ENCODE results near the gene CCDC192.
"Not testable (repeated sequence)": the region's sequence is repeated elsewhere in the genome, so short reads cannot be mapped to it uniquely, and the experiment has no call there.

CCDC192 gene

DNA sequence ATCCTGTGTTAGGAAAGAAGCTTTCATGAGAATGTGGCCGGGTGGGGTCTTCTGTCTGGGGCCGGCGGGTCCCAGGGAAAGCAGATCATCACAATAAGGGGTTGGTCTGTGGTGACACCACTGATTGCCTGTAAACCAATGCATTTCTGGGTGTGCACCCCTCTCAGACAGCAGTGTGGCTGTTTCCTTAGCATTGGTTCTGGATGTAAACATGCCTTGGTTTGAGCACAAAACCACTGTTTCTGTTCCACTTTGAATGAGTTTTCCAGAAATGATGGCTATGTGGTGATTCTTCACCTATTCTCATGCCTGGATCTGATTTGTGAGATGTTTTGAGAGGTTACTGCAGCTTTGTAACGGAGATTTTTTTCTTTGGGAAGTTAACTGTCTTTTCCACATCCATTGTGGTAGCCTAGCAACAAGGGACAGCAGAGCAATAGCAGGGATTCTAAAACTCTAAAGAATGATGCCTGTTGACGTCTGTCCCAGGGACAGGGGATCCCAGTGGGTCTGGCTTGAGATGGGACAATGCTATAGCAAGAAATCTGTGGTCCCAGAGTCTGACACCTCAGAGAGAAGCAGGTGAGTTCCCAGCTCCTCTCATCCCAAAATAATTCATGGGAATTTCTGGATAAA lies at the start of gene CCDC192:
Gene CCDC192 (plus strand): TSS at position 466 of the 636 bp plus-strand sequence. CDS start 55 bp downstream, at position 521.
- DNase-seq, result no peak

- no peak for DNase-seq
Observed at GRCh38 chr5:127656825-127657224, 46.4 kb upstream of the CCDC192 start.

DNA sequence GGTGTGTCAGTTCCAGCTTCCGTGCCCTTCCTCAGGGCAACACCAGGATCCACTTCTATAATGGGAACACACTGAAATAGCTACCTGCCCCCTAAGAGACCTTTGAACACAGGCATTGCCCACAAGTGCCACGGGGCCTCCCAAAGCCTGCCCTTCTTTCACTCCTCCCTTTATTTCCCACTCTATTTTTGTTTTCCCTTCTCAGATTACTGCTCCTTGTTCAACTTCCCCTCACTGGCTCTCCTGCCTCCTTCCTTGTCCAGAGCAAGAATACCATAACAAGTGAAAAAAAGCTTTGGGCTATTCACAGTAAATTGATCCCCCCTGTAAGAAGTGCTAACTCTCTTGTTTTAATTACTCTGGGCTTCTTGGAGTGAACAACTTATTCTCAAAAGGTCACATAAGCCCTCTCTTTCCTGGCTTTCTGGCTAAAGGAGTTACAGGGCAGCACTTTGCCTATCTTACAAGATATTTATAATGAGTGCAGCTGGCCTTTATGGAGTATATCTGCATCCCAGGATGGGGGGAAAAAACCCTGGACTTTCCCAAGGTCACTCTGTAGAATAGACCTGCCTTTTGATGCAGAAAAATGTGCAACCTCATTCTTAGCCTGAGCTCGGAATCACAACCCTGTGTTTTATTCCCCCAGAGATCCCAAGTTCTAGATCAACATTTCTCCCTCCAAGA lies 43.0 kb upstream of the CCDC192 start:
- DNase-seq, result no peak

DNA sequence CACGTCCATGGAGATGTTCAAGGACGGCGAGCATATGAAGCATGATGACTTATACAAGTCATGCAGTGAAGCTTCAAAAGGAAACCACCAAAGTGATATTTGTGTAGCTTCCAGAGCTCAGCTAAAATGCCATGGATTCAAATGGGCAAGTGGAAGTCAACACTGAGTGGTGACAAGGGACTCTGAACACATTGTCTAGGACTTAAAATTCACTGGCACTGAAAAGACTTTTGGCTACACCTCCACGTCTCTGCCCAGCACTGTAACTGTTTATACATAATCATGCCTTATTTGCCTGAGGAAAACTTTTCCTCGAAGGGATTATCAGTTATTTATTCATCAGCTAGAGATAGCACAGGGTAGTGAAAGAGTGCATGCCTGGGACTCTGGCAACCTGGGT lies 39.1 kb upstream of the CCDC192 start:
- no peak for DNase-seq

DNA sequence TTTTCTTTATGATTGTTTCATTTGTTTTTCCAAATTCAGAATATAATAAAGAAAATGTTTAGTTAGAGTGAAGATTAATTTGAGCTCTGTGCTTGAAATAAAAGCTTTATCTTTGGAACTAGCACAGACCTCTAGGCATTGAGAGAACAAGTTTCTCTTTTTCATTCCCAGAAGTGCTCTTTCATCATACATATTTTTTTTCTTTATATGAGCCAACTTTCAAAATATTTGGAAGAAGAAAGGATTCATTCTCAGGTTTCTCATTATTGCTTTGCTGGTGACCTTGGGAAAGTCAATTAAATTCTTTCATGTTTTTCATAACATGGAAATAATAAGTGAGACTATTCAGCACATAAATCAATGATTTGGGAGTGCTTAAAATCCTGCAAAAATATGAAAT lies 37.5 kb upstream of the CCDC192 start:
- DNase-seq, result no peak

GRCh38 chr5:127666043-127666716 lies 37.0 kb upstream of the CCDC192 start:
- DNase-seq, result no peak

DNA sequence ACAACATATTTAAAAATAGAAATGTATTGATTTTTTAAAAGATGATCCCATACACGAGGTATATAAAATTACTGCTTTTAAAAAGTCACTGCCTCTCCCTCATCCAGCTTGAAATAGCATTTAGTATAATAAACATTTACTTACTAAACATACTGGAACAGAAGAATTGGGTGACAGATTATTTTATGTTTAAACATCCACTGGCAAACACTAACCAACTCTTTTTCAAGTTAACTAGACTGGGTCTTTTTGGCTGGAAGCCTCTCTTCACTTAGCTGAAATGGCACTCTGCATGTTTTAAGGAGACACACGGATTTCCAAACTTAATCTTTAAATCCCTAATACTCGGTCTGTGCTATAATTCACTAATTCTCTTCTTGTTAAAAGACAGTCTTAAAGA lies 35.3 kb upstream of the CCDC192 start:
- no peak for DNase-seq

DNA sequence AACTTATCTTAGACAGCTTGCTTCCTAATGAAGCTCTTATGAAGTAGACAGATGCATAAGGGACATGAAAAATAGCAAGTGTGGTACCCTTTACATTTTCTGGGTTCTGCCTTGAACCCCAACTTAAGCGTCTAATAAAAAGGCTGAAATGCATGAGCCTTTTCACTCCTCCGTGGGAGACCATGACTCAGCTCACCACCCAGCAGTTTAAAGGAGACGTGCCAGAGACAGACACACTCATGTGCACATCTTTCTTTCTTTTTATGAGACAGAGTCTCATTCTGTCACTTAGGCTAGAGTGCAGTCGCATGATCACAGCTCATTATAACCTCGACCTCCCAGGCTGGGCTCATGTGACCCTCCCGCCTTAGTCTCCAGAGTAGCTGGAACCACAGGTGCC lies 32.0 kb upstream of the CCDC192 start:
- DNase-seq, result no peak

- DNase-seq, result no peak
Observed at GRCh38 chr5:127673117-127673800, 29.9 kb upstream of the CCDC192 start.

- DNase-seq, result not testable (repeated sequence)
Observed at GRCh38 chr5:127676951-127677350, 26.2 kb upstream of the CCDC192 start.

GRCh38 chr5:127679691-127680330 lies 23.4 kb upstream of the CCDC192 start:
- DNase-seq, result not testable (repeated sequence)

DNA sequence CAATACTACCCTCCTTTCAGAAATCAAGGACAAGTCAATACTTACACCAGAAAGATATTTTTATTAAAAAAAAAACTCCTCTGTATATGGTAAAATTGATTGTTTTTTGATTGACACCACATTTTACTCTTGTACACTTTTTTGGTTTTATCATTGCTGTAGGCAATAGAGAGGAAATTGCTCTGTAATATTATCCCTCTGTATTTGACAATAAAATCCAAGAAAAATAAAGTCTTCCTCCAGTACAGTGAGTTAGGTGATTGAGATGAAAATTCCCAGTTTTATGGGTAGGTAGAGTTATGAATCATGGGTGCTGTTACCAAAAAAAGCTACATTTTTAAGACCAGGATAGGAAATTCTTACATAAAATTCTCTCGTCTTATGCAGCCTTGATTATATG lies 22.6 kb upstream of the CCDC192 start:
- no peak for DNase-seq

DNA sequence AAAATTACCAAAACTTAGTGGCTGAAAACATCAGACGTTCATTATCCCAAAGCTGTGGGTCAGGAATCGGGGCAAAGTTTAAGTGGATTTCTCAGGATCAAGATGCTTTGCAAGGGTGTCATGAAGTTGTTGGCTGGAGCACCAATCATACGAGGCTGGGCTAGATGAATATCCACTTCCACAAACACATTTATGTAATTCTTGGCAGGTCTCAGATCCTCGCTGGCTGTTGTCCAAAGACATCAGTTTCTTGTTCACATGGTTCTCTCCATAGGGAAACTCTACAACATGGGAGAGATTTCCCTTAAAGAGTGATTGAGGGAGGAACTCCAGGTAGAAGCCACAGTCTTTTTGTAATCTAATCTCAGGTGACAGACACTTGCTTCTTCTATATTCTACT lies 20.2 kb upstream of the CCDC192 start:
- DNase-seq, result no peak

DNA sequence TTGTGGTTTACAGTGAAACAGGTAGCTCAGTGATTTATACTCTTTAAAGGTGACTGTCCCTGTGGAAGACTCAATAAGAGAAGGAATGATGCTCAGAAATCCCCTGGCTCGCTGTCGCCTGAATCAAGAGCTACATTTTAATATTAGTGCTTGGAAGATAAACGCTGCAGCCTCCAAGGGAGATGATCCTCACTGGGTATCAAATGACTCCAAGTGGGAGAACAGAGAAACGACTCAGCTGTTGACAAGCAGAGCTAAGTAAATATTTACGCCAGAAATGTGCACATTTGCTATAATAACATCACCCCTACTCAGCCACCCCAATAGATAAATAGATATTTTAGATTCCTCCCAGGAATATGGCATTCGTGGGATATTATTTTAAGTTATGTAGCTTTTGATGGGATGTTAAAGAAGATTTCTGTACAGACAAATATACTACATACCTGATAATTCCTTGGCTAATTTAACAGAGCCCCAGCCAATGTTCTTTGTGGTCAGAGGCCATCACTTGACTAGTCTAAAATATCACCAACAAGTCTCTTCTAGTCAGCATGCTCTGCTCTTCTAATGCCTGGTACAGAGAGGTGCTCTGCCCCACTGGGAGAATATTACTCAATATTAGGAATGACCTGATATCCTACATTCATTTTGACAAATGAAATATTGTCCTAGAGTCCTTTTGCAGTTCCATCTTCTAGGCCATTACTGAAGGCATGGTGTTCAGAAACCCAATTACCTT lies 18.3 kb upstream of the CCDC192 start:
- peak; percentile 3 for DNase-seq

DNA sequence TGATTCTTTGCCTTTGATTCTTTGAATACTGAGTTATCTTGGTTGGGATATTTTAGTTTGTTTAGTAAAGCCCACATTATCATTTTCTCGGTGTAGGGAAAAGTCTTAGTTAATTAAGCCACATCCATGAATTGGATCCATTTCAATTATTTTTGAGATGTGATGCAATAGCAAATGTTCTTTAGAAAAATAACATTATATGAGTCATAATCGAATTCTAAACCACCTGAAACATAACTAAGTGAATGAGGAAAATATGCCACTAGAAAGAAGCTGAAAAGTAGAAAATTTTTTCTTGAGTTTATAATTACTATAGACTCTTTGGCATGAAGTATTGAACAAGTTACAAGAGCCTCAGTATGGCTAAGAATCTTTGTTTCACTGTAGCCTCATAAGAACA lies 17.5 kb upstream of the CCDC192 start:
- no peak for DNase-seq

- DNase-seq, result no peak
Observed at GRCh38 chr5:127686424-127686823, 16.8 kb upstream of the CCDC192 start.

- DNase-seq, result no peak
Observed at GRCh38 chr5:127694518-127695171, 8.5 kb upstream of the CCDC192 start.

DNA sequence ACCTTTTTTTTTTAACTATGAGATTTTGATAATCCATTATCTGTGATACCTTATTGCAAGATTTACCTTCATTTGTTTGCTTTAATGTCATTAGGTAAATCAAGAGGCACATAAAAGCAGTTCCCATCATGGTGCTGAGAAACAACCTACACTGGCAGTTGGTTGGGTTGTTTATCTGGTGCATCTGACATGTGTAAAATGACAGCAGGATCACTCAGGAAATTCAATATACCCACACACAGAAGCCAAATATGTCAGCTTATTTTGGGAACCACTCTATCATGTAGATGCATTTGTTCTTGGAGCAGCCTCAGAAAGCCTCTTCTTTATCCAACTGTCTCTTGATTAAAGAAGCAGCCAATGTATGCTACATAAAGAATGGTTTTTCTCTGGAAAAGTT lies 7.8 kb upstream of the CCDC192 start:
- DNase-seq, result no peak

GRCh38 chr5:127696683-127697082 lies 6.5 kb upstream of the CCDC192 start:
- no peak for DNase-seq

DNA sequence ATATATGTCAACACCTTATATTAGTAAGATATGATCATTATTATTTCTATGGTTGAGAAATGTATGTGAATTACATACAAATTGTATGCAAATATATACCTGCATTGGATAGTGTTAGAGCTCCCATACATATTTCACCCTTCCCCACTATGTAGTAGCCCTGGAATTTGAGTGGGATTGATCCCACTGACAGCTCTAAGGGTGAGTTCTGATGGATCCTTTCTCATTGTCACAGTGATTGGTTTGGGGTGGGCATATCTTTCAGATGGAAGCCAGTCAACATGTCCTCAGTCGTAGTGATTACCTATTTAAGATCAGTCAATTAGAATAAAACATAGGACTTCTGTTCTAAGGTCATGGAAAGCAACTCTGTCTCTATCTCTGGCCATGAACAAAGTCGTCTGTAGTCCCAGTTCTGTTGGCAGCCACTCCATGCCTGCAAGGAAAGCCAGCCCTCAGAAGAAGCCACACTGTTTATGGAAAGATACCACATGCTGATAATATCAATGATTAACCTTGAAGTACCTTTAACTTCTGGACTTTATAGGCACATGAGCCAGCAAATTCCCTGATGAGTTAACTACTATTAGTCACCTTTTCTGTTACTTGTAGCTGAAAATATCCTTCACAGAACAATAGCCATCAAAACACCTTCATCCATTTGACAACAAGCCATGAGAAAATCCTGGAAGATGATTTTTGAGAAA lies 5.1 kb upstream of the CCDC192 start:
- no peak for DNase-seq

GRCh38 chr5:127699416-127699815 lies 3.8 kb upstream of the CCDC192 start:
- no peak for DNase-seq
